ENCODE measurements around the gene MRPS18A.

MRPS18A gene

GRCh38 chr6:43718387-43719105 is 31.0 kb upstream of the MRPS18A start:
- no peak for TF ChIP-seq CTCF (IDR thresholded peaks at IDR 0.05)
- no peaks in the 10 kb centered on the region for H3K9me3 ChIP-seq (ENCODE audit: control insufficient read depth, low read length)
- H2AFZ ChIP-seq = peak overlapping the region; percentile 50
- H3K9ac ChIP-seq = no peak overlapping the region
- peak overlapping the region; percentile 47 for H3K27ac ChIP-seq
- H3K36me3 ChIP-seq (ENCODE audit: control insufficient read depth, insufficient read depth, low read length) = no peaks in the 10 kb centered on the region
- no peaks in the 10 kb centered on the region for H3K79me2 ChIP-seq
- no peak overlapping the region for H3K4me3 ChIP-seq (ENCODE audit: low read depth, low read length)
- H3K4me2 ChIP-seq (ENCODE audit: low read length) = no peak overlapping the region
- H3K27me3 ChIP-seq (ENCODE audit: control insufficient read depth, insufficient read depth, low read length) = no peaks in the 10 kb centered on the region
- H3K4me1 ChIP-seq = peaks cover 5% of the 10 kb centered on the region

GRCh38 chr6:43717822-43718221 is 30.2 kb upstream of the MRPS18A start:
- Histone ChIP-seq H3K79me2 (no peaks in the 10 kb centered on the region), H3K4me1 (peaks cover 5% of the 10 kb centered on the region), H3K9ac (no peak overlapping the region), H3K9me3 (ENCODE audit: control insufficient read depth, low read length) (no peaks in the 10 kb centered on the region), H2AFZ (no peak overlapping the region), H3K27ac (peak overlapping the region; percentile 47), H3K36me3 (ENCODE audit: control insufficient read depth, insufficient read depth, low read length) (no peaks in the 10 kb centered on the region), H3K27me3 (ENCODE audit: control insufficient read depth, insufficient read depth, low read length) (no peaks in the 10 kb centered on the region), H3K4me2 (ENCODE audit: low read length) (no peak overlapping the region), H3K4me3 (ENCODE audit: low read depth, low read length) (no peak overlapping the region)
- TF ChIP-seq CTCF (IDR thresholded peaks at IDR 0.05) = no peak

GRCh38 chr6:43717389-43717788 is 29.8 kb upstream of the MRPS18A start:
- no peaks in the 10 kb centered on the region for H3K27me3 ChIP-seq (ENCODE audit: control insufficient read depth, insufficient read depth, low read length)
- H3K36me3 ChIP-seq (ENCODE audit: control insufficient read depth, insufficient read depth, low read length) = no peaks in the 10 kb centered on the region
- H3K9me3 ChIP-seq (ENCODE audit: control insufficient read depth, low read length) = no peaks in the 10 kb centered on the region
- H3K4me3 ChIP-seq (ENCODE audit: low read depth, low read length) = no peak overlapping the region
- H3K4me2 ChIP-seq (ENCODE audit: low read length) = no peak overlapping the region
- no peak for TF ChIP-seq CTCF (IDR thresholded peaks at IDR 0.05)
- H3K27ac ChIP-seq = peak overlapping the region; percentile 19
- no peaks in the 10 kb centered on the region for H3K79me2 ChIP-seq
- H2AFZ ChIP-seq = no peak overlapping the region
- H3K4me1 ChIP-seq = peaks cover 5% of the 10 kb centered on the region
- H3K9ac ChIP-seq = no peak overlapping the region

- Histone ChIP-seq H3K4me1 (peaks cover 5% of the 10 kb centered on the region), H3K9me3 (ENCODE audit: control insufficient read depth, low read length) (no peaks in the 10 kb centered on the region), H3K27me3 (ENCODE audit: control insufficient read depth, insufficient read depth, low read length) (no peaks in the 10 kb centered on the region), H3K79me2 (no peaks in the 10 kb centered on the region), H3K9ac (no peak overlapping the region), H2AFZ (no peak overlapping the region), H3K27ac (no peak overlapping the region), H3K4me2 (ENCODE audit: low read length) (no peak overlapping the region), H3K4me3 (ENCODE audit: low read depth, low read length) (no peak overlapping the region), H3K36me3 (ENCODE audit: control insufficient read depth, insufficient read depth, low read length) (no peaks in the 10 kb centered on the region)
- TF ChIP-seq CTCF (IDR thresholded peaks at IDR 0.05) = no peak
Observed at GRCh38 chr6:43716099-43716498, 28.5 kb upstream of the MRPS18A start.
